Fibroblast of mammary gland (primary cell): ENCODE data around the gene GRIN2C.

Source experiments
- DNase-seq: peaks from one replicate; pipeline ENCODE4 v3.0.0-alpha.2; 2010; ENCODE audit warnings: low read depth
- H3K4me3 ChIP-seq: 2 replicates; pipeline ENCODE4 v1.5.1; 2011; ENCODE audit warnings: low read depth, mild to moderate bottlenecking, low read length, moderate library complexity; ENCODE audit not compliant: control insufficient read depth
- TF ChIP-seq, protein P1 (sequence below): conservative IDR thresholded peaks from 2 replicates; pipeline ENCODE4 v1.5.1; 2011; ENCODE audit warnings: low read depth, low read length, inconsistent platforms; ENCODE audit not compliant: control insufficient read depth, insufficient read depth

GRIN2C gene

DNA sequence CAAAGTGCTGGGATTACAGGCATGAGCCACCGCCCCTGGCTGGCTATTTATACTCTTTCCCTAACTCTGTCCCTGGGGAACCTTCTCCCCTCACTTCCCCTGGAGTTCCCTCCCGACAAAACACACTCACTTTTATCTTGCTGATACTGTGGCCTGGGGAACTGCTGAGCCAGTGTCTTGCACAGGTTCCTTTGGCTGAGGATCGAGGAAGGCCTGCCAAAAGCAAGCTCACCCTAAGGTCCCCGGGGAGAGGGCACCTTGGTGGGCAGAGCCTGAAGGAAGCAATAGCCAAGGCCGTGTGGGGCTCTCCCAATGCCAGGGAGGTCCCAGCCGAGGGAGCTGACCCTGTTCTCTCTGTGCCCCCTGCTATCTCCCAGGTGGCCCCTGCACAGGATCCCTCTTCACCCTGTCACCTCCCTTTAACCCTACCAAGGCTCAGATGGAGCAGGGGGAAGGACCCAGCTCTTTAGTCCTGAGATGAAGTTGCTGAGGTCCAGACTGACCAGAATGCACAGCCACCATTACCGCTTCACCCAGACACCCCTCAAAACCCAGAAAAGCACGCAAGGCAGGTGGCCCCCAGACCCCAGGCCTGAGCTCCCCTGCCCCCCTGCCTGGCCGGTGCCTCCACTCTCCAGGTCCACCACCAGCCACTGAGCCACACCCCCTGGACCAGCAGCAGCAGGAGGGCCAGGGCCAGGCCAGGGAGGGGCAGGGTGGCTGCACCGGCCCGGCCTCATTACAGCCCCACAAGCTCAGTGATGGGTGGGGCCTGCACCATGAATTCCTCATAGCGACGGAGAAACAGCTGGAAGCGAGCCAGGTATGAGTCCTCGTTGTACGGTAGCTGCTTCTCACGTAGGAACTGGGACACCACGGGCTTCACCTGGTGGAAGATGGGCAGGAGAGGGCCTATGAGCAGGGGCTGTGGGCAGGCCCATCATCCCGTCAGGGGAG lies 18.2 kb upstream of the GRIN2C start:
- no peak overlapping the region for H3K4me3 ChIP-seq
- peak; percentile 45 for DNase-seq
- TF ChIP-seq, protein P1, sequence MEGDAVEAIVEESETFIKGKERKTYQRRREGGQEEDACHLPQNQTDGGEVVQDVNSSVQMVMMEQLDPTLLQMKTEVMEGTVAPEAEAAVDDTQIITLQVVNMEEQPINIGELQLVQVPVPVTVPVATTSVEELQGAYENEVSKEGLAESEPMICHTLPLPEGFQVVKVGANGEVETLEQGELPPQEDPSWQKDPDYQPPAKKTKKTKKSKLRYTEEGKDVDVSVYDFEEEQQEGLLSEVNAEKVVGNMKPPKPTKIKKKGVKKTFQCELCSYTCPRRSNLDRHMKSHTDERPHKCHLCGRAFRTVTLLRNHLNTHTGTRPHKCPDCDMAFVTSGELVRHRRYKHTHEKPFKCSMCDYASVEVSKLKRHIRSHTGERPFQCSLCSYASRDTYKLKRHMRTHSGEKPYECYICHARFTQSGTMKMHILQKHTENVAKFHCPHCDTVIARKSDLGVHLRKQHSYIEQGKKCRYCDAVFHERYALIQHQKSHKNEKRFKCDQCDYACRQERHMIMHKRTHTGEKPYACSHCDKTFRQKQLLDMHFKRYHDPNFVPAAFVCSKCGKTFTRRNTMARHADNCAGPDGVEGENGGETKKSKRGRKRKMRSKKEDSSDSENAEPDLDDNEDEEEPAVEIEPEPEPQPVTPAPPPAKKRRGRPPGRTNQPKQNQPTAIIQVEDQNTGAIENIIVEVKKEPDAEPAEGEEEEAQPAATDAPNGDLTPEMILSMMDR, result no peak

DNA sequence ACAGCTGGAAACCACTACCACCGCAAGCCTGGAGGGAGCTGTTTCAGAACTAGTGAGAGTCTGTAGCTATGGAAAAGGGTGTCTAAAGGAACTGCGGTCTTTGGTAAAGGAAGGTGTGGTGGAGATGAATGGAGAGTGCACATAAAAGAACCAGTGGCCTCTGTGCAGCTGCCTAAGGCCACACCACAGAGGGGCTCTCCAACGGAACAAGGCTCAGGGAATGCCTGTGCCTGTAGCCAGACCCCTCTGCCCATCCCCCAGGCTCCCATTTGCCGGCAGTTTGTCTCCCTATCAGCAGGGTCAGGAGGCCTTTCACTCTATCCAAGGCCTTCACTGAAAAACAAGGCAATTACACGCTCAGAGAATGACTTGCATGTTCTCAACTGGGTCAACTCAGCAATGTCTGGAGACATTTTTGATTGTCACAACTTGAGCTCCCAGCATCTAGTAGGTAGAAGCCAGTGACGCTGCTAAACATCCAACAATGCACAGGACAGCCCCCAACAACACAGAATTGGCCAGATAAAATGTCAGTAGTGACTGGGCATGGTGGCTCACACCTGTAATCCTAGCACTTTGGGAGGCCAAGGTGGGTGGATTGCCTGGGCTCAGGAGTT lies 16.4 kb upstream of the GRIN2C start:
- TF ChIP-seq, protein P1, result no peak
- no peak overlapping the region for H3K4me3 ChIP-seq
- no peak for DNase-seq

DNA sequence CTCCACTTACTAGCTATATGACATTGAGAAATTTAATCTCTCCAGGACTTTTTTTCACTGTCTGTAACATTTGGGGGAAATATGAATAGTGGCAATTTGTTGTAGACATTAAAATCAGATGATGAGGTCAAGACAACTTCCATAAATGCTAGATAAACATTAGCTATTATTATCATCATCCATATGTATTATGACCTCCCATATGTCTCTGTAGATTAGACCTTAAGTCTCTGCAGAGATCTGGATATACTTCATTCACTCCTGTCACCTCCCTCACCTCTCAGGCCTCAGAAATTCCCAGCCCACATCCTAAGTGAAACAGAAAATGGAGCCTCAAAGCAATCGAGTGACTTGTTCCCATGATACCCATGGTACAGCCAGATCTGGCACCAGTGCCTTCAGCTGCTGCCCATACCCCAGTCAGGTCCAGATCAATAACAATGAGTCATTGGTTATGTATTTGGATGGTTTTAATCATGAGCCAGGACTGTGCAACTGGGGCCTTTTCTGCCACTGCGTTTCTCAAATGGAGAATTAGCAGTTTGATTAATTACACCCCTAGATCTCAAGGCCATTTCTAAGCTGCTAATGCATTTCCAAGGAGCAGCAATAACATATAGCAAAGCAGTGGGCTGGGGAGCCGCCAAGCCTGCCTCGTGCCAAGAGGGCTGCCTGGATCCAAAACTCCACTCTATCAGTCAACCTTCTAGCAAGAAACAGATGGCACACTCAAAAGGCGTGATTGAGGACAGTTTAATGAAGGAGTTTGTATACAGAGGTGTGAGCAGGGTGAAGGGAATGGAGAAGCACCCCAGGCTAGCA lies 15.7 kb upstream of the GRIN2C start:
- DNase-seq, result no peak
- TF ChIP-seq, protein P1, result no peak
- no peak overlapping the region for H3K4me3 ChIP-seq

DNA sequence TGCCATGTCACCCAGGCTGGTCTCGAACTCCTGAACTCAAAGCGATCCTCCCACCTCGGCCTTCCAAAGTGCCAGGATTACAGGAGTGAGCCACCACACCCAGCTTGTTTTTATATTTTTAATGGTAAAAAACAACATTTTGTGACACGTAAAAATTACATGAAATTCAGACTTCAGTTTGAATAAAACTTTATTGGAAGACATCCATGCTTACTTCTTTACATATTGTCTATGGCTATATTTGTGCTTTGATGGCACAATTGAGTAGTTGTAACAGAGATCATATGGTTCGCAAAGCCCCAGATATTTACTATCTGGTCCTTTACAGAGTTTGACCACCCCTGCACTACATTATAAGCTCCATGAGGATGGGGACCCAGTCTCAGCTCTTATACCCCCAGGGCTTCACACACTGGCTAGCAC lies 14.9 kb upstream of the GRIN2C start:
- no peak for DNase-seq
- no peak overlapping the region for H3K4me3 ChIP-seq
- TF ChIP-seq, protein P1, result no peak

DNA sequence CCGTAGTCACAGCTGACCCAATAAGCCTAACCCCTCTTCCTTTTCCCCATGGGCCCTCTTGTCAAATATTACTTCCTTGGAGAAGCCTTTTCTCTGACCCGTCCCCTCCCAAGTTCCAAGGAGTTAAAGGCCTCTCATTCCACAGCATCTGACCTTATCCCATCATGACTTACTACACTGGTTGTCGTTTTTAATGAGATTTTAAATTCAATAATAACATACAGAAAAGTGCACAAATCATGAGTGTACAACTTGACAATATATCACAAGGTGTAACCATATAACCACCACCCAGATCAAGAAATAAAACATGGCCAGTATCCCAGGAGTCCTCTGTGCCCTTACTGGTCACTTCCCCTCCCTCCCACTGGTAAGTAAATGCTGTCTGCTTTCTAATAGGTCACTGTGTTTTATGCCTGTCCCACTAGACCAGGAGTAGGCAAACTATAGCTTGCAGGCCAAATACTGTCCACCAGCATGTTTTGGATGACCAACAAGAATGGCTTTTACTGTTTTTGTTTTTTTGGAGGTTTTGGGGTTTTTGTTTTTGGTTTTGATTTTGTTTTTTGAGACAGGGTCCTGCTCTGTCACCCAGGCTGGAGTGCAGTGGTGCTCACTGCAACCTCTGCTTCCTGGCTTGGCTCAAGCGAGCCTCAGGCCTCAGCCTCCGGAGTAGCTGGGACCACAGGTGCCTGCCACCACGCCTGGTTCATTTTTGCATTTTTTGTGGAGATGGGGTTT lies 14.4 kb upstream of the GRIN2C start:
- TF ChIP-seq, protein P1, result no peak
- H3K4me3 ChIP-seq, result peak overlapping the region; percentile 87
- DNase-seq, result no peak
